Measurements from ENCODE around the gene ESX1.
"Not testable (repeated sequence)": the region's sequence is repeated elsewhere in the genome, so short reads cannot be mapped to it uniquely, and the experiment has no call there.

Gene ESX1

DNA sequence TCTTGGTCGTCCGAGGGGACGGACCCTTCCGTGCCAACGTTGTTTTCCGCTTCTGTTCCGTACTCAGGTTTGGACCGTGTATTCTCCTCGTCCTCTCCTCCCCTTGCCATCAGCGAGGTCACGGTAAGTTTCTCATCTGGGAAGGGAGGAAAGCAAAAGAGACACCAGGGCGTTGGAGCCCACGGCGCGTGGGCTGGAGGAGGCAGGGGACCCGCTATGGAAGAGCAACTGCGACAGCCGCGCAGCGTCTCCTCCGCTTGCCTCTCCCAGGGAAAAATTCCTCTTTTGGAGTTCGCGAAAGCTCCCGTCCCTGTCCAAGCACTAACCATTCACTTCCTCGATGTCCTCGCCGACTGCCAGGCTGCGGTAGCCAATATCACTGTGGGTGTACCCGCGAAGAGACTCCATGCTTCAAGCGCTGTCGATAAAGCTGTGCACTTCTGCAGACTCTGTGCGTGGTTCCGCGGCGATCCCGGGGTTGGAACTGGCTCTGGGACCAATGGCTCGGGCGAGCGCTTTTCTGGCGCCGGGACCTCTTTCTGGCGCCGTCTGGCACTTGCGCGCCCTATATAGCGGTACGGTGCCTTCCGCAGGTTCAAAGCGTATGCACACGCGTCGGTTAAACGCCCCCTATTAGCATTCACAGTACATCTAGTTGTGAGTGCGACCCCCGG, at the start of gene ESX1:
Gene ESX1 (minus strand): TSS at position 492 of the 674 bp plus-strand sequence. CDS start 84 bp downstream, at position 408.
- no peak for DNase-seq

DNA sequence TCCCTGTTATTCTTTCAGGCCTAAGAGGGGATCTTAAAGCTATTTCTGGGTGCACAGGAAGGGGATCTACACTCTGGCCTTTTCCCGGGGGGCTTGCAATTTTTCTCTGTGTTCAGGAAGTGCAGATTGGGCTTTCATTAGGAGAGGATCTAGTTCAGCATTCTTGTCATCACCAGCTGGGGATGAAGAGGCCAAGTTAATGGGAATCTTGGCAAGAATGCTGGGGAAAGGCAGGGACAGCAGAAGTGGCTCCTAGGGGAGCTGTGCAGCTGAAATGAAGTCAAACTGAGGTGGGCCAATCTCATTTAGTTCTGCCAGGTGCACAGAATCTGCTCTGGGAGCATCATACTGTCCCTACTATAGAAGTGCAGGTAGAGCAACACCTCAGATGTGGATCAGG, 40.9 kb upstream of the ESX1 start:
- DNase-seq, result no peak

DNA sequence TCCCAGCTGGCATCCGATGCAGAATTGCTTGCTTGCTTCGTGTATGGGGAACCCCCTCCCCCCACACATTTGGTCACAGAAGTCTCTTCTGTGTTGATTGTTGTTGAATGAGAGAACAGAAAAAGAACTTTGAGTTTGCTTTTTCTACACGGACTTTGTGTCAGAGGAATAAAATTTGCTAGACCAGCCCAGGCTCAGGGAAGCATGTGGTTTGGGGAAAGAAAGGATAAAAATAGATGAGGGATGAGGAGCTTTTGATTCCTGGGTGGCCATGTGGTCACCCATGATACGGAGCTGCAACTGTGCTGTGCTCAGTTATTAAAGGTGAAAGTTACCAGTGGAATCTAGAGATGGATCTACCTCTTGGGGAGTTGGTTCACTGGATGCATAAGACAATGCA, 34.2 kb upstream of the ESX1 start:
- DNase-seq, result no peak

GRCh38 chrX:104288269-104288668, 33.5 kb upstream of the ESX1 start:
- DNase-seq, result no peak

GRCh38 chrX:104285201-104285600, 30.5 kb upstream of the ESX1 start:
- no peak for DNase-seq

GRCh38 chrX:104284507-104284906, 29.8 kb upstream of the ESX1 start:
- DNase-seq, result no peak

DNA sequence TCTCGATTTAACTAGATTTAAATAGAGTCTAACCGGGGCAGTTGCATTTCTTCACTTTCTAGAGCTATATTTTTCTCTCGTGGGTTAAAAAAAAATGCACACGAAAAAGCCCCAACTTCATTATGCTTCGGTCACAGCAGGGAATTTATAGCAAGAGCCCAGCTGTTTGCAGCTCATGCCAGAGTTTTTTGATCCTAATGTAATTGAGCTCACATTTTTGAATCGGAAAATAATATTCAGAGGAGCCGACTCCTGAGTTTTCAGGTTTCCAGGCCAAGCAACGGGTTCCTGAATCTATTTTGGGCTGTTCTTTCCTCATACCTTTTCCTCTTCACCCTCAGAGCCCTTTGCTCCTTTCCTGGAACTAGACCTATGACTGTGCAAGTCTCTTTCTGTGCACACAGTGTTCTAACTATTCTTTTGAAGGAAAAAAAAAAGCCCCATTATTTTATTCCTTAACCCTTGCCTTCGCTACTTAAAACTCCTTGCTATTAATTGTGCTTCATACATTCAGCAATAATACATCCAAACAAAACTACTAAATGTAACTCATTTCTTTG, 27.5 kb upstream of the ESX1 start:
- no peak for DNase-seq

GRCh38 chrX:104281564-104281963, 26.8 kb upstream of the ESX1 start:
- no peak for DNase-seq

GRCh38 chrX:104280609-104281008, 25.9 kb upstream of the ESX1 start:
- DNase-seq, result no peak

- no peak for DNase-seq
These were observed 16.3 kb upstream of the ESX1 start for GRCh38 chrX:104270916-104271512.

DNA sequence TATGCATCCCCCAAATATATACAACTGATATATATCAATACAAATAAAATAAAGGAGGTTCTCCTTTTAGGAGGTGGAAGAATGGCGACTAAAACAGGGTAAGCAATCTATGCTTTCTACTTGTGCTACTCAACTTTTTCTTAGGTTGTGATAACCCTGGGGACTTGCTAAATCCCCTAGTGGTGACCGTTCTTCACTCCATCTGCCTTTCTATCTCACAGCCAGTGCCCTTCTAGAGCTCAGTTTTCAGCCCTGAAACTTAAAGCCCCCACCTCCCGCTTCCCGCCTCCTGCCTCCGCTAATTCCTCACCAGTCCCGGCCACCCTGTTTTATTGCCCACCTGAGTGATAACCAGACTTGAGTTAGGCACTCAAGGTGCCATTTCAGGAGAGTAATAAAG, 15.5 kb upstream of the ESX1 start:
- DNase-seq, result no peak

DNA sequence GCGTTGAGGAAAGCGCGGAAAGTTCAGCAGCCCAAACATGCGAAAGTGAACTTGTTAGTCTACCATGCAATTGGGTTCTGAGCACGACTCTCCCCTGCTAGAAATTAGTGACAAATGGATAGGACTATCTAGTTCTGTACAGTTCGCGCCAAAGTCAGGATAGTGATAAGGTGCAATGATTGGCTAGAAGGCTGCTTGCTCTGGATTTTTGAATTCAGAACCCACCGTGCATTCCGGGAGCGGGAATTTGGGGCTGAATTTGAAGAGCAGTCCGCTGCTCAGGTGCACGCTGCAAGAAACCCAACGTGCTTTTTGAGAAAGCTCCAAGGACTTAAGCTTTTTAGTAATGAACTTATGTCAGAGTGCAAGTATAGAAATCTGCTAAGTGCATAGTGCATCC, 732 bp upstream of the ESX1 start:
- DNase-seq, result no peak

DNA sequence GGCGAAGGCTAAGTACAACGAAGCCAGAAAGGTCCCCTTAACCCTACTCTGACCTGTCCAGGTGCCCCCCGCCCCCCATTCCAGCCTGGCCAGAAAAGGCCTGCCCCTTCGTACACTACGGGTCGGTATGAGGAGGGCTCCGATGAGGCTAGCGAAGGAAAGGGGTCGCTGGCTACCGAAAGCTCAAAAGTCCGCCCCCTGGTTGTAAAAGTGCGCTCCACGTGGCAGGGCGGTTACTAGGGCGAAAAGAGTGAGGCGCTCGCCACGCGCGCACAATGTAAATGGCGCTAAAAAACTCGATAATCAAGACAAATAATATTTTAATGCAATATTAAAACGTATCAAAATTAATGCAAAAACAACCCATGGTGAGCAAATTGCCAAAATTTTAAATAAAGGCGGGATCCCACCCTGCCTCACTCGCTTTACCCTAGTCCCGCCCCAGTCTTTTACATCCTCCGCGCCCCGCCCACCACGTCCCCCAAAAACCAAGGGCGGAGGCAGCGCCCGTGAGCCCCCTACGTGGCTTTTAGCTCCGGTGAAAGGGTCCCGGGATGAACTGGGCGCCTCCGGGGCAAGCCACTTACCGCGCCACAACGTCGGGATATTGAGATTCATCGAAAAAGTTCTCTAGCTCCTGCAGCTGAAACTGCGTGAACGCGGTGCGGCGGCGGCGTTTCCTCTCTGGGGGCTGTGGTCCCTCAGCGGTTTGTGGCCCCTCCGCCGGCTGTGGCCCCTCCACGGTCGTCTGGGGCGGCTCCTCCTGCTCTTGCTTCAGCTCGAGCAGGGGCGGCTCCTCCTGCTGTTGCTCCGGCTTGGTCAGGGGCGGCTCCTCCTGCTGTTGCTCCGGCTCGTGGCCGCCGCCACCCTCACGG, 929 bp downstream of the ESX1 start:
- DNase-seq, result no peak

DNA sequence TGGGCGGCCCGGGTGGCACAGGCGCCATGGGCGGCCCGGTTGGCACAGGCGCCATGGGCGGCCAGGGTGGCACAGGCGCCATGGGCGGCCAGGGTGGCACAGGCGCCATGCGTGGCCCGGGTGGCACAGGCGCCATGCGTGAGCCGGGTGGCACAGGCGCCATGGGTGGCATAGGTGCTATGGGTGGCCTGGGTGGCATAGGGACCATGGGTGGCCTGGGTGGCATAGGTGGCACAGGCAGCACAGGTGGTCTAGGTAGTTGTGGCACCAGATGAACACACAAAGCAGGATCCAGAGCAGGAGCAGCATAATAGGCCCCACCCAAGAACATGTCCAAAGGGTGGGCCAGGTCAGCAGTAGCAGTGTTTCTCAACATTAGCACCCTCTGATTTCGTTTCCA, 4.3 kb downstream of the ESX1 start:
- DNase-seq, result no peak

DNA sequence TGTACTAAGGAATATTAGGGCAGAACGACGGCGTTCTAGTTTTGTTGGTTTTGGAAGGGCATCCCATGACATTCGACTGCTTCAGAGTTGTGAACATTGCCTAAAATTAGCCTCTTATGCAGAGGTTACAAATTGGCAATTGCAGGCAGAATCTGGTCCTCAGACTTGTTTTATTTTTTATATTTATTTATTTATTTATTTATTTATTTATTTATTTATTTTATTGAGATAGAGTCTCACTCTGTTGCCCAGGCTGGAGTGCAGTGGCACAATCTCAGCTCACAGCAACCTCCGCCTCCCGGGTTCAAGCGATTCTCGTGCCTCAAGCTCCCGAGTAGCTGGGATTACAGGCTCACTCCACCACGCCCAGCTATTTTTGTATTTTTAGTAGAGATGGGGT, 24.7 kb downstream of the ESX1 start:
- DNase-seq, result not testable (repeated sequence)

GRCh38 chrX:104211187-104211586, 43.5 kb downstream of the ESX1 start:
- DNase-seq, result no peak

GRCh38 chrX:104205548-104205947, 49.2 kb downstream of the ESX1 start:
- no peak for DNase-seq

Data from stimulated activated naive CD4-positive, alpha-beta T cell treated with Interleukin-2 at 50 U/mL for 16 hours (primary cell).